Measurements from ENCODE around the gene RBMX. TPM values are rescaled to one million over a fixed set of nuclear protein-coding genes. Genes with fewer than 3 reads are reported as not detected.

The RBMX gene
- total RNA-seq, 1 donor from 2014 or later = 133 TPM

GRCh38 chrX:136828830-136829229 lies 51.7 kb downstream of the RBMX start:
- no peaks in the 10 kb centered on the region for H3K36me3 ChIP-seq (ENCODE audit: insufficient read depth, low read length)
- H3K9me3 ChIP-seq (ENCODE audit: insufficient read depth, low read depth, low read length) = no peaks in the 10 kb centered on the region
- no peak overlapping the region for H3K4me2 ChIP-seq (ENCODE audit: low read length)
- TF ChIP-seq CTCF (IDR thresholded peaks at IDR 0.05; ENCODE audit: insufficient read depth, low read depth, low read length) = no peak
- no peak for TF ChIP-seq EZH2 (IDR thresholded peaks at IDR 0.05; ENCODE audit: insufficient read depth, low read length)
- no peak overlapping the region for H3K9ac ChIP-seq (ENCODE audit: low read length)
- Mint-ChIP-seq H3K4me3 (ENCODE audit: unreplicated experiment) (no peak overlapping the region), H3K9me3 (ENCODE audit: unreplicated experiment) (peaks cover 1% of the 10 kb centered on the region), H3K4me1 (ENCODE audit: low read depth, unreplicated experiment) (no peaks in the 10 kb centered on the region), H3K36me3 (ENCODE audit: low read depth, unreplicated experiment) (peaks cover 2% of the 10 kb centered on the region), H3K27ac (ENCODE audit: unreplicated experiment) (no peak overlapping the region), H3K27me3 (ENCODE audit: low read depth, unreplicated experiment) (no peaks in the 10 kb centered on the region)
- H4K20me1 ChIP-seq (ENCODE audit: insufficient read depth, low read length) = no peaks in the 10 kb centered on the region
- FAIRE-seq (no peak), DNase-seq (ENCODE audit: low read depth) (no peak)
- no peaks in the 10 kb centered on the region for H3K27me3 ChIP-seq (ENCODE audit: insufficient read depth, low read length)
- H3K4me1 ChIP-seq (ENCODE audit: insufficient read depth, low read length) = no peaks in the 10 kb centered on the region
- no peak overlapping the region for H2AFZ ChIP-seq (ENCODE audit: low read depth, low read length)
- no peak overlapping the region for H3K27ac ChIP-seq (ENCODE audit: low read depth, low read length)
- no peak overlapping the region for H3K4me3 ChIP-seq (ENCODE audit: insufficient read depth, low read depth, low read length)
- no peaks in the 10 kb centered on the region for H3K79me2 ChIP-seq (ENCODE audit: insufficient read depth, low read length)

- Histone ChIP-seq H3K4me2 (ENCODE audit: low read length) (no peak overlapping the region), H3K27me3 (ENCODE audit: insufficient read depth, low read length) (no peaks in the 10 kb centered on the region), H3K27ac (ENCODE audit: low read depth, low read length) (no peak overlapping the region), H3K4me3 (ENCODE audit: insufficient read depth, low read depth, low read length) (no peak overlapping the region), H3K9ac (ENCODE audit: low read length) (no peak overlapping the region), H3K4me1 (ENCODE audit: insufficient read depth, low read length) (peaks cover 5% of the 10 kb centered on the region), H3K9me3 (ENCODE audit: insufficient read depth, low read depth, low read length) (no peaks in the 10 kb centered on the region), H3K79me2 (ENCODE audit: insufficient read depth, low read length) (no peaks in the 10 kb centered on the region), H3K36me3 (ENCODE audit: insufficient read depth, low read length) (no peaks in the 10 kb centered on the region), H2AFZ (ENCODE audit: low read depth, low read length) (no peak overlapping the region), H4K20me1 (ENCODE audit: insufficient read depth, low read length) (no peaks in the 10 kb centered on the region)
- no peaks in the 10 kb centered on the region for H3K27me3 Mint-ChIP-seq (ENCODE audit: low read depth, unreplicated experiment)
- H3K27ac Mint-ChIP-seq (ENCODE audit: unreplicated experiment) = no peak overlapping the region
- H3K4me3 Mint-ChIP-seq (ENCODE audit: unreplicated experiment) = no peak overlapping the region
- peaks cover 2% of the 10 kb centered on the region for H3K36me3 Mint-ChIP-seq (ENCODE audit: low read depth, unreplicated experiment)
- DNase-seq (ENCODE audit: low read depth) (no peak), FAIRE-seq (peak; percentile 75)
- peaks cover 2% of the 10 kb centered on the region for H3K4me1 Mint-ChIP-seq (ENCODE audit: low read depth, unreplicated experiment)
- no peak for TF ChIP-seq EZH2 (IDR thresholded peaks at IDR 0.05; ENCODE audit: insufficient read depth, low read length)
- TF ChIP-seq CTCF (IDR thresholded peaks at IDR 0.05; ENCODE audit: insufficient read depth, low read depth, low read length) = no peak
- H3K9me3 Mint-ChIP-seq (ENCODE audit: unreplicated experiment) = peaks cover 1% of the 10 kb centered on the region
Observed at GRCh38 chrX:136827026-136827425, 53.5 kb downstream of the RBMX start.

GRCh38 chrX:136825771-136826170 lies 54.8 kb downstream of the RBMX start:
- Mint-ChIP-seq H3K27ac (ENCODE audit: unreplicated experiment) (no peak overlapping the region), H3K36me3 (ENCODE audit: low read depth, unreplicated experiment) (peaks cover 4% of the 10 kb centered on the region), H3K4me1 (ENCODE audit: low read depth, unreplicated experiment) (peaks cover 2% of the 10 kb centered on the region), H3K27me3 (ENCODE audit: low read depth, unreplicated experiment) (no peaks in the 10 kb centered on the region), H3K4me3 (ENCODE audit: unreplicated experiment) (no peak overlapping the region), H3K9me3 (ENCODE audit: unreplicated experiment) (peaks cover 1% of the 10 kb centered on the region)
- TF ChIP-seq CTCF (IDR thresholded peaks at IDR 0.05; ENCODE audit: insufficient read depth, low read depth, low read length) (no peak), EZH2 (IDR thresholded peaks at IDR 0.05; ENCODE audit: insufficient read depth, low read length) (no peak)
- Histone ChIP-seq H3K79me2 (ENCODE audit: insufficient read depth, low read length) (no peaks in the 10 kb centered on the region), H2AFZ (ENCODE audit: low read depth, low read length) (no peak overlapping the region), H3K4me1 (ENCODE audit: insufficient read depth, low read length) (peaks cover 5% of the 10 kb centered on the region), H3K36me3 (ENCODE audit: insufficient read depth, low read length) (no peaks in the 10 kb centered on the region), H3K9ac (ENCODE audit: low read length) (no peak overlapping the region), H3K4me3 (ENCODE audit: insufficient read depth, low read depth, low read length) (no peak overlapping the region), H3K4me2 (ENCODE audit: low read length) (no peak overlapping the region), H3K27me3 (ENCODE audit: insufficient read depth, low read length) (no peaks in the 10 kb centered on the region), H3K9me3 (ENCODE audit: insufficient read depth, low read depth, low read length) (no peaks in the 10 kb centered on the region), H3K27ac (ENCODE audit: low read depth, low read length) (no peak overlapping the region), H4K20me1 (ENCODE audit: insufficient read depth, low read length) (no peaks in the 10 kb centered on the region)
- FAIRE-seq = no peak
- no peak for DNase-seq (ENCODE audit: low read depth)

Other genes starting within 250 kb of the RBMX start
- gene CD40LG, start 232.6 kb downstream of the RBMX start, total RNA-seq = not detected in 2 replicates
- 4.7 and 6.1 TPM in 2 replicates for gene ARHGEF6, start 99.8 kb downstream of the RBMX start, total RNA-seq
- gene GPR101, start 153.3 kb upstream of the RBMX start, total RNA-seq = not detected in 2 replicates

All from astrocyte (in vitro differentiated cells and primary cell).